Measurements from ENCODE around the gene SPATA20. TPM values are rescaled to one million over a fixed set of nuclear protein-coding genes. Genes with fewer than 3 reads are reported as not detected.

The SPATA20 gene
- total RNA-seq, 1 donor, result 18.9 TPM

GRCh38 chr17:50568659-50569058 is 21.7 kb downstream of the SPATA20 start:
- Histone ChIP-seq H3K9me3 (ENCODE audit: low read depth, low read length) (no peaks in the 10 kb centered on the region), H3K4me3 (ENCODE audit: low read length) (no peak overlapping the region), H3K27me3 (ENCODE audit: insufficient read depth, low read length) (peaks cover 18% of the 10 kb centered on the region), H3K4me1 (ENCODE audit: insufficient read depth, low read length) (no peaks in the 10 kb centered on the region)

GRCh38 chr17:50569592-50569991 is 22.6 kb downstream of the SPATA20 start:
- H3K4me1 ChIP-seq (ENCODE audit: insufficient read depth, low read length), result no peaks in the 10 kb centered on the region
- no peaks in the 10 kb centered on the region for H3K9me3 ChIP-seq (ENCODE audit: low read depth, low read length)
- H3K27me3 ChIP-seq (ENCODE audit: insufficient read depth, low read length), result peaks cover 11% of the 10 kb centered on the region
- H3K4me3 ChIP-seq (ENCODE audit: low read length), result no peak overlapping the region

GRCh38 chr17:50570032-50570431 is 23.1 kb downstream of the SPATA20 start:
- Histone ChIP-seq H3K4me1 (ENCODE audit: insufficient read depth, low read length) (no peaks in the 10 kb centered on the region), H3K9me3 (ENCODE audit: low read depth, low read length) (no peaks in the 10 kb centered on the region), H3K4me3 (ENCODE audit: low read length) (no peak overlapping the region), H3K27me3 (ENCODE audit: insufficient read depth, low read length) (peaks cover 9% of the 10 kb centered on the region)

GRCh38 chr17:50570528-50570927 is 23.6 kb downstream of the SPATA20 start:
- H3K4me1 ChIP-seq (ENCODE audit: insufficient read depth, low read length), result no peaks in the 10 kb centered on the region
- no peak overlapping the region for H3K4me3 ChIP-seq (ENCODE audit: low read length)
- H3K27me3 ChIP-seq (ENCODE audit: insufficient read depth, low read length), result peaks cover 7% of the 10 kb centered on the region
- H3K9me3 ChIP-seq (ENCODE audit: low read depth, low read length), result no peaks in the 10 kb centered on the region

GRCh38 chr17:50571681-50572080 is 24.7 kb downstream of the SPATA20 start:
- H3K27me3 ChIP-seq (ENCODE audit: insufficient read depth, low read length), result no peaks in the 10 kb centered on the region

GRCh38 chr17:50572541-50572940 is 25.6 kb downstream of the SPATA20 start:
- H3K9me3 ChIP-seq (ENCODE audit: low read depth, low read length), result no peaks in the 10 kb centered on the region
- H3K4me1 ChIP-seq (ENCODE audit: insufficient read depth, low read length), result no peaks in the 10 kb centered on the region
- H3K27me3 ChIP-seq (ENCODE audit: insufficient read depth, low read length), result no peaks in the 10 kb centered on the region
- H3K4me3 ChIP-seq (ENCODE audit: low read length), result no peak overlapping the region

More at GRCh38 chr17:50571681-50572080, 24.7 kb downstream of the SPATA20 start:
- no peak overlapping the region for H3K4me3 ChIP-seq (ENCODE audit: low read length)
- H3K9me3 ChIP-seq (ENCODE audit: low read depth, low read length), result no peaks in the 10 kb centered on the region
- H3K4me1 ChIP-seq (ENCODE audit: insufficient read depth, low read length), result no peaks in the 10 kb centered on the region

GRCh38 chr17:50573866-50574611 is 27.1 kb downstream of the SPATA20 start:
- no peaks in the 10 kb centered on the region for H3K9me3 ChIP-seq (ENCODE audit: low read depth, low read length)
- no peaks in the 10 kb centered on the region for H3K4me1 ChIP-seq (ENCODE audit: insufficient read depth, low read length)
- no peak overlapping the region for H3K4me3 ChIP-seq (ENCODE audit: low read length)
- no peaks in the 10 kb centered on the region for H3K27me3 ChIP-seq (ENCODE audit: insufficient read depth, low read length)

- no peak overlapping the region for H3K4me3 ChIP-seq (ENCODE audit: low read length)
- H3K4me1 ChIP-seq (ENCODE audit: insufficient read depth, low read length), result no peaks in the 10 kb centered on the region
- no peaks in the 10 kb centered on the region for H3K27me3 ChIP-seq (ENCODE audit: insufficient read depth, low read length)
- no peaks in the 10 kb centered on the region for H3K9me3 ChIP-seq (ENCODE audit: low read depth, low read length)
Measured at GRCh38 chr17:50575581-50576210, 28.7 kb downstream of the SPATA20 start.

- no peaks in the 10 kb centered on the region for H3K4me1 ChIP-seq (ENCODE audit: insufficient read depth, low read length)
- no peak overlapping the region for H3K4me3 ChIP-seq (ENCODE audit: low read length)
- H3K27me3 ChIP-seq (ENCODE audit: insufficient read depth, low read length), result no peaks in the 10 kb centered on the region
- H3K9me3 ChIP-seq (ENCODE audit: low read depth, low read length), result no peaks in the 10 kb centered on the region
Measured at GRCh38 chr17:50576864-50577263, 29.9 kb downstream of the SPATA20 start.

- H3K4me3 ChIP-seq (ENCODE audit: low read length), result no peak overlapping the region
- no peaks in the 10 kb centered on the region for H3K4me1 ChIP-seq (ENCODE audit: insufficient read depth, low read length)
- no peaks in the 10 kb centered on the region for H3K9me3 ChIP-seq (ENCODE audit: low read depth, low read length)
- H3K27me3 ChIP-seq (ENCODE audit: insufficient read depth, low read length), result no peaks in the 10 kb centered on the region
Measured at GRCh38 chr17:50577451-50577954, 30.5 kb downstream of the SPATA20 start.

- H3K4me3 ChIP-seq (ENCODE audit: low read length), result no peak overlapping the region
- no peaks in the 10 kb centered on the region for H3K9me3 ChIP-seq (ENCODE audit: low read depth, low read length)
- H3K27me3 ChIP-seq (ENCODE audit: insufficient read depth, low read length), result no peaks in the 10 kb centered on the region
- no peaks in the 10 kb centered on the region for H3K4me1 ChIP-seq (ENCODE audit: insufficient read depth, low read length)
Measured at GRCh38 chr17:50578173-50578572, 31.2 kb downstream of the SPATA20 start.

GRCh38 chr17:50579399-50579798 is 32.4 kb downstream of the SPATA20 start:
- no peaks in the 10 kb centered on the region for H3K9me3 ChIP-seq (ENCODE audit: low read depth, low read length)

GRCh38 chr17:50580646-50581045 is 33.7 kb downstream of the SPATA20 start:
- Histone ChIP-seq H3K9me3 (ENCODE audit: low read depth, low read length) (no peaks in the 10 kb centered on the region), H3K4me3 (ENCODE audit: low read length) (no peak overlapping the region), H3K4me1 (ENCODE audit: insufficient read depth, low read length) (no peaks in the 10 kb centered on the region), H3K27me3 (ENCODE audit: insufficient read depth, low read length) (no peaks in the 10 kb centered on the region)

More at GRCh38 chr17:50579399-50579798, 32.4 kb downstream of the SPATA20 start:
- H3K27me3 ChIP-seq (ENCODE audit: insufficient read depth, low read length), result no peaks in the 10 kb centered on the region
- no peak overlapping the region for H3K4me3 ChIP-seq (ENCODE audit: low read length)
- H3K4me1 ChIP-seq (ENCODE audit: insufficient read depth, low read length), result no peaks in the 10 kb centered on the region

- Histone ChIP-seq H3K9me3 (ENCODE audit: low read depth, low read length) (no peaks in the 10 kb centered on the region), H3K27me3 (ENCODE audit: insufficient read depth, low read length) (no peaks in the 10 kb centered on the region), H3K4me1 (ENCODE audit: insufficient read depth, low read length) (no peaks in the 10 kb centered on the region), H3K4me3 (ENCODE audit: low read length) (no peak overlapping the region)
Measured at GRCh38 chr17:50581316-50581715, 34.3 kb downstream of the SPATA20 start.

GRCh38 chr17:50582741-50583140 is 35.8 kb downstream of the SPATA20 start:
- Histone ChIP-seq H3K4me1 (ENCODE audit: insufficient read depth, low read length) (no peaks in the 10 kb centered on the region), H3K4me3 (ENCODE audit: low read length) (no peak overlapping the region), H3K9me3 (ENCODE audit: low read depth, low read length) (no peaks in the 10 kb centered on the region), H3K27me3 (ENCODE audit: insufficient read depth, low read length) (no peaks in the 10 kb centered on the region)

All from mononuclear cell (primary cell).